NCI-H1417 (cell line): ENCODE data around the gene RFX7.
"Not testable (repeated sequence)": the region's sequence is repeated elsewhere in the genome, so short reads cannot be mapped to it uniquely, and the experiment has no call there.

Experiments used
- DNase-seq, 3 experiments: peaks; one replicate each; lab custom pipeline; 2025; lab: John Stamatoyannopoulos, UW

RFX7 gene

GRCh38 chr15:56243163-56244037 lies at the start of gene RFX7:
TSS of gene RFX7 (minus strand) at chr15:56243879. CDS start at chr15:56243285, 594 bp downstream.
- peak; percentile 46 to 94 (median 94) for DNase-seq

- no peak for DNase-seq
Measured at GRCh38 chr15:56292546-56293316, 49.1 kb upstream of the RFX7 start.

- no peak for DNase-seq
Measured at GRCh38 chr15:56291741-56292140, 48.1 kb upstream of the RFX7 start.

- DNase-seq: no peak
Measured at GRCh38 chr15:56286213-56286612, 42.5 kb upstream of the RFX7 start.

GRCh38 chr15:56281145-56281544 lies 37.5 kb upstream of the RFX7 start:
- no peak for DNase-seq

- no peak for DNase-seq
Measured at GRCh38 chr15:56273724-56274123, 30.0 kb upstream of the RFX7 start.

- no peak for DNase-seq
Measured at GRCh38 chr15:56272454-56272853, 28.8 kb upstream of the RFX7 start.

- DNase-seq: not testable (repeated sequence)
Measured at GRCh38 chr15:56266465-56266864, 22.8 kb upstream of the RFX7 start.

- no peak for DNase-seq
Measured at GRCh38 chr15:56261854-56262509, 18.3 kb upstream of the RFX7 start.

GRCh38 chr15:56257306-56257705 lies 13.6 kb upstream of the RFX7 start:
- DNase-seq: not testable (repeated sequence)

GRCh38 chr15:56254265-56254664 lies 10.6 kb upstream of the RFX7 start:
- DNase-seq: peak in 1 of 3 experiments; percentile 31

GRCh38 chr15:56252386-56252785 lies 8.7 kb upstream of the RFX7 start:
- no peak for DNase-seq

GRCh38 chr15:56251315-56252095 lies 7.8 kb upstream of the RFX7 start:
- no peak for DNase-seq

GRCh38 chr15:56250626-56251025 lies 6.9 kb upstream of the RFX7 start:
- DNase-seq: no peak

- DNase-seq: peak in 2 of 3 experiments; percentile 22 to 71
Measured at GRCh38 chr15:56249092-56249491, 5.4 kb upstream of the RFX7 start.

GRCh38 chr15:56248311-56248992 lies 4.8 kb upstream of the RFX7 start:
- DNase-seq: no peak

- DNase-seq: no peak
Measured at GRCh38 chr15:56247266-56247665, 3.6 kb upstream of the RFX7 start.

- peak; percentile 70 to 87 (median 73) for DNase-seq
Measured at GRCh38 chr15:56245871-56246814, 2.5 kb upstream of the RFX7 start.

- peak in 1 of 3 experiments; percentile 42 for DNase-seq
Measured at GRCh38 chr15:56244811-56245576, 1.3 kb upstream of the RFX7 start.
